CD4-positive, alpha-beta T cell treated with Interleukin-6 for 4 hours (primary cell): Measurements from ENCODE around the gene PHOX2B.
"Not testable (repeated sequence)": the region's sequence is repeated elsewhere in the genome, so short reads cannot be mapped to it uniquely, and the experiment has no call there.

Experiments
- DNase-seq: peaks from one replicate; pipeline ENCODE4 v3.0.0-alpha.2; 2020; ENCODE audit warnings: mixed read lengths

PHOX2B gene

GRCh38 chr4:41747230-41748055 lies 1.1 kb downstream of the PHOX2B start:
- DNase-seq: no peak

GRCh38 chr4:41746440-41747229 lies 1.9 kb downstream of the PHOX2B start:
- DNase-seq: no peak

- no peak for DNase-seq
Measured at GRCh38 chr4:41746025-41746439, 2.5 kb downstream of the PHOX2B start.

- DNase-seq: no peak
Measured at GRCh38 chr4:41745292-41746024, 3.1 kb downstream of the PHOX2B start.

DNA sequence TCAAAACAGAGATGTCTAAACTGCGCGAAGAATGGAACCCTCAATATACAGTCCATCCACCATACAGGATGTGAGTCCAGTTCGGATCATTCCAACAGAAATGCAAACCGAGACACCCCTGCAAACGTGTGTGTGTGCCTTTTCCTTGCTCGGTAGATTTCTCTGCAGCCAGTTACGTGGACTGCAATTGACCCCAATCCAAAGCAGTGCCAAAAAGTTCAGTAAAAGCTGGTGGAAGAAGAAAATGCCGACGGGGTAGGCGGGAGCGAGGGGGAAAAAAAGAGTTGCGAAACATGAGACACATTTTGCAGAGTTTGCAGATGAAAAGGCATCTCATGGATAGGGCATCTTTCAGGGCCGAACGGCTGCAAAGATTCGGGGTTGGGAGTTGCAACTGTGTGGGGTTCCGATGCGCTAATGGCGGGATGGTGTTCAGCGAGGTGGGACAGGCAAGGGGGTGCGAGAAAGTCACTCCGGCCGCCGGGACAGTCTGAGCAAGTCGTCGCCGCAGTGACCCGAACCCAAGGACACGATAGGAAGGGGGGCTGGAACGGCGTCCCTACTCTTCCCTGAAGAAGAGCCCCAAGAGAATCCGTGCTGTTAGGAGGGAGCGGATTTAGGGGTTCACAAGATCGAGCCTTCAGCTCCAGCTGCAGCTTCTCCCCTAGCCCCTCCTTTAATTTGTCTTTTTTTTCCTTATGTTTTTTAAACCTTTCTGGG lies 3.8 kb downstream of the PHOX2B start:
- no peak for DNase-seq

GRCh38 chr4:41741354-41741753 lies 7.2 kb downstream of the PHOX2B start:
- no peak for DNase-seq

DNA sequence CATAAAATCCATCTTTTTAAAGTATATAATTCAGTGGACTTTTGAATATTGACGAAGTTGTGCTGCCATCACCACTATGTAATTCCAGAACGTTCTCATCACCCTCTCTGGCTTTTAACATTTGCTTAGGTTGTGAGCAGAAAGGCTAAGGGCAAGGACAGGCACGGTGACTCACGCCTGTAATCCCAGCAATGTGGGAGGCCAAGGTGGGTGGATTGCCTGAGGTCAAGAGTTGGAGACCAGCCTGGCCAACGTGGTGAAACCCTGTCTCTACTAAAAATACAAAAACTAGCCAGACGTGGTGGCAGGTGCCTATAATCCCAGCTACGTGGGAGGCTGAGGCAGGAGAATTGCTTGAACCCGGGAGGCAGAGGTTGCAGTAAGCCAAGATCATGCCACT lies 11.0 kb downstream of the PHOX2B start:
- DNase-seq: not testable (repeated sequence)

GRCh38 chr4:41734371-41734770 lies 14.2 kb downstream of the PHOX2B start:
- no peak for DNase-seq

DNA sequence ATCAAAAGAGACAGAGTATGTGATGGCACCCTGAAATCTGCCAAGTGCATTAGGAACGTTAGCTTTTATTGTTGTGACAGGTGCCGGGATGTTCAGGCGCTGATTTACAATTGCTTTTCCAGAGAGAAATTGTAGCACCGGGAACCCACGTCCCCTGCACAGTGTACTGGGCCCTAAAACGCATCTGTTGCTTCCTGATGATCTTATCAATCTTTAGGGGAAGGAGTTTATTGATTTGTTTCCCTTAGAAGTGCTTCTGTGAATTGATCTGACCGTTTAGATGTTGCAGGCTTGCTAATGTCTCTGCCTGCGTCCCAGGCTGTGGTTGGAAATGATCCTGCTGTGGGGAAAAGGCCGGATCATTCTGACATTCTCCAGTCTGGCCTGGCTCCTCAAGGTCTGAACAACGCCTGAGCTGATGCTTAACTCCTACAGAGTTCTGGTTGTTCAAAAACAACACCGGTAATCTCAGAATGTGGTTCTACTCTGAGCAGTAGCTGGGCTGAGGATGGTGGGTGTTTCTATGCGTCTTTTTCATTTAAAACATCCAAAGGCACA lies 16.9 kb downstream of the PHOX2B start:
- DNase-seq: no peak

DNA sequence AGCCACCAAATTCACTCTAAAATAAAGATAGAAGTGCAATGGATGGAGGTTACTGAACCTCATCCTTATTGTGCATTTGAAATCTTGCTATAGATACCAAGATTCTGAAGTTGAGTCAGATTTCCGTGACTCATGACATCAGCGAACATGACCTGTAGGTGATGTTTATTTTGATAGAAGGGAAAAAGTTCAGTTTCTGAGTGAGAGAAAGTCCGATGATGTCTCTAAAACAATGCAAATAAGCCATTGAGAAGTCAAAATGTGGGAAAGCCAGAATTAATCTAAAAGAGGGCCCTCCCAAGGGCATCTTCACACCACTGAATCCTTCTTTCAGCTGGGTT lies 20.0 kb downstream of the PHOX2B start:
- DNase-seq: no peak

- DNase-seq: no peak
Measured at GRCh38 chr4:41727861-41728572, 20.5 kb downstream of the PHOX2B start.

DNA sequence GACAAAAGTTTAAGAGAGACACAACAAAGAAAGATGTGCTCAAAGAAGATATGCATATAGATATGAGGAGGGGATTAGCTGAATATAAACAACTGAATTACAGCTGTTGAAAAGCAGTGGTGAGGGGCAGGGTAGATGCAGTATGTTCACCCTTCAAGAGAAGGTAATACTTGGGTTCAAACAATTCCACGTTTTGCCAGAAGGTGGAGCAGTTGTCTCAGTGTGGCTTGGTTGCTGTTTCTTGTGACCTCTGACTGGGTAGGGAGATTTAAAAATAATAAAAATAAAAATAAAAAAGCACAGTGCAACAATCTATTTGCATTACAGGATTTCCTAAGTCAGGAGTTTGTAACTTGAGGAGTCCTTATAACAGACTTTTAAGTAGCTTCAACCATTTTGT lies 23.3 kb downstream of the PHOX2B start:
- no peak for DNase-seq

DNA sequence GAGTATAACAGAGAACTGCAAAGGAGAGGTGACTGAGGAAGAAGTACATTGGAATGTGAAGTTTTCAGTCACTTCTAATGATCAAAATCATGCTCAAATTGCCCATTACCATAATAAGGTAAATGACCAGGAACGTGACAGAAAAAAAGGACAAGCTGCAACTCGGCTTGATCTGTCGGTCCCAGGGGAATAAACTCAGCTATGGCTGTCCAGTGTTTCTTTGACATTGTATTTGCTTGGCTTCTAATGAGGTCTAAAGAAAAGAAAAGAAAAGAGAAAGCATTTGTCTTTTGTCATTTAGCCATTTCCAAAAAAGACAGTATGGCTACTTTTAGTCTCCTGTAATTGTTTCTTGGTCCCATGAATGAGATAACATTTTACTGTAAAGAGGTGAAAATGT lies 25.2 kb downstream of the PHOX2B start:
- DNase-seq: no peak

DNA sequence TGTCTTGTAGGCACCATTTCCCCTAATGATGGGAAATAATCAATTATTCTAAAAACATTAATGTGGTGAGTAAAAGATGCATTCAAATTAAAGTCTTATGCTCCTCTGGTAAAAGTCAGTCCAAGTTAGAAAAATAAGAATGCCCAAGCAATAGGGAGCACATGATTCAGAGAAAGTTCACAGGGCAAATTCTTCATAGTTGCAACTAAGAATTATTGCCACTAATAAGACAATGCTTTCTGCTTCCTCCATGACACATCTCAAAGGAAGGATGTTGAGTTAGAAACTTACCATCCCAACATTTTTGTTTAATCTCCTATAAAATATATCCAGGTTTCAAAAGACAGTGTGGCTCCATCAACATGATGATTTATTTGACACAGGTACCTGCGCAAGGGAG lies 26.3 kb downstream of the PHOX2B start:
- no peak for DNase-seq

- DNase-seq: no peak
Measured at GRCh38 chr4:41719417-41719816, 29.1 kb downstream of the PHOX2B start.

GRCh38 chr4:41718907-41719306 lies 29.6 kb downstream of the PHOX2B start:
- no peak for DNase-seq

- DNase-seq: no peak
Measured at GRCh38 chr4:41715155-41715554, 33.4 kb downstream of the PHOX2B start.

DNA sequence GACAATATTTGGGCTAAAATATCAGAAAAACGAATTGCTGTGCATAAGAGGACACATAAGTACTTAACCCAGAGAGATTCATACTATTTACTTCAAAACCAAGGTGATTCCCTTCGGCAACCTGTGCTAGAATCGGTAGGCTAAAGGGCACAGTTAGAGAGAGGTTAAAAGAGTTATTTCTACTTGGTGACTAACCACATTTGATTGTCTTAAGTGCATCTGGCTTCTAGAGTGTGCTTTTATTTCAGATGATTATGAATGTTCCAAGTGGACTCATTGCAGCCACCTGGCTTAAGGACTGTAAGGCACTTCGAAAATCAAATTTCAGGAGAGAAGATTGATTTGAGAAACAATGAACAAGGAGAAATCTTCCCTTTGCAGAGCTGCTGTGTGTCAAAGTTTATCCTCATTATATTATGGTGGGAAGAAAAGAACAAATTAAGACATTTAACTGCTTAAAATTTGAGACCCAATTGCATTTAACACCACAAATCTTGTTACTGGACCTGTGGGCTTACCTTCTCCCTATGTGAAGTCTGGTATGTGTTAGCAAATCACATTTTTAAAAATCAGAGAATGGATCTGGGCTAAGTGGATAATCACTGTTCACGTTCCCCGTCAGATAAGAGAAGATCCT lies 34.0 kb downstream of the PHOX2B start:
- DNase-seq: no peak

DNA sequence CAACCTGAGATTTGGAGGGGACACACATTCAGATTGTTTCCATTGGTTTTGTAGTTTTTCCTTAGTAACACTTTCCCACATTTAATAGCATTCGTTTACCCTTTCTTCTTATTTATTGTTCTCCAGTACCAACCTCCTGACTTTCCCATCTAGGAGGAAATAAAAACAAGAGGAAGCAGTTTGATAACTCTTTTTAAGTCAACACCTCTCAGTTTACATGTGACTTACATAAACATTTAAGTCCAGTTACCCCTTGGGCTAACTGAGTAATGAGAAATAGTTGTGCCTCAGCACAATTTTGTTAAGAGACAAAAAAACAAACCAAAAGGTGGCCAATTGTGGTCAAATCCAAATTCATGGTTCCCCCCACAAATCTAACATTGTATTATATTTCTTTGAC lies 34.8 kb downstream of the PHOX2B start:
- DNase-seq: no peak

DNA sequence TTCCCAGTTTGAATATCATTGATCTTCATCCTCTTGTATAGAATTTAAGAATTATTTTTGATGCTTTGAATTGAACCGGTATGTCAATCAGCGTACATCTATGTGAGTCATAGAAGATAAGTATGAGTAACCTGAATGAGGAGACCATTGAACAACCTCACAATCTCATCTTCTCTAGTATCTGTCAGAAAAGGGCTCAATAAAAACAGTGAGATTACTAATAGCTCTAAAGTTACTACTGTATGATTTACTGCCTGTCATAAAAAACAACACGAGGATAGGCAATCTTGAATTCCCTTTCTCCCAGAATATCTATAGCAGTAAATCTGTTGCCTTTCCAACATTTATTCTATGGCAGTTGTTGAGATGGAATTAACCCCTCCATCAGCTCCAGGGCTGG lies 36.1 kb downstream of the PHOX2B start:
- DNase-seq: no peak

DNA sequence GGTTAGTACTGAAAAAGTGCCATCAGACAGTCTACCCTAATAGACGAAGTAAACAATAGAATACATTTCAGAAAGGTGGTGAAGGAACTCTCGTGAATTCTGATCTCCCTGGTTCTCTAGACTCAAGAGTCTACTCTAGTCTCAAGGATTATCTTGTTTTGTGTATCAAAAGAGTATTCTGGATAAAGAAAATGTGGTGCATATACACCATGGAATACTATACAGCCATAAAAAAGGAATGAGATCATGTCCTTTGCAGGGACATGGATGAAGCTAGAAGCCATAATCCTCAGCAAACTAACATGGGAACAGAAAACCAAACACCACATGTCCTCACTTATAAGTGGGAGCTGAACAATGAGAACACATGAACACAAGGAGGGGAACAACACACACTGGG lies 36.9 kb downstream of the PHOX2B start:
- not testable (repeated sequence) for DNase-seq
